NCI-H524 (cell line): ENCODE measurements around the gene OR51T1.

Experiments
- DNase-seq, 2 experiments: peaks; one replicate each; lab custom pipeline; 2025; lab: John Stamatoyannopoulos, UW

OR51T1 gene

DNA sequence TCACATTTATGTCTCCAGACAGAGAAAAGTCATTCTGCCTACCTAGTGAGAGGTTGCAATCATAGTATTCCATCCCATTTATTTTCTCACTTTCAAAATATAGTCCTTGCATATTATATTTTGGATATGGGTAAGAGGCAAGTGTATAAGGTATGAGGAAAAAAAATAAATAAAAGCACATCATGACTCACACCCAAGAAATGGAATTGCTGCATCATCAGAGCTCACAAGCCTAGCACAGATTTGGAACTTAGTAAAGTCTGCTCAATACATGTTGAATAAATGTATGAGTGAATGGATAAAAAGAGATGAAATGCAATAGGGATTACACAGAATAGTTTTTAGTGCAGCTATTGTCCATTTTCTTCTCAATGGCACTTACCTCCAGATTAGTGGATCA, 44.9 kb downstream of the OR51T1 start:
- no peak for DNase-seq
